Measurements from ENCODE around the gene TTLL12. TPM values are rescaled to one million over a fixed set of nuclear protein-coding genes. Genes with fewer than 3 reads are reported as not detected.

TTLL12 gene
- 33.5 and 35.7 TPM in 2 replicates for total RNA-seq

DNA sequence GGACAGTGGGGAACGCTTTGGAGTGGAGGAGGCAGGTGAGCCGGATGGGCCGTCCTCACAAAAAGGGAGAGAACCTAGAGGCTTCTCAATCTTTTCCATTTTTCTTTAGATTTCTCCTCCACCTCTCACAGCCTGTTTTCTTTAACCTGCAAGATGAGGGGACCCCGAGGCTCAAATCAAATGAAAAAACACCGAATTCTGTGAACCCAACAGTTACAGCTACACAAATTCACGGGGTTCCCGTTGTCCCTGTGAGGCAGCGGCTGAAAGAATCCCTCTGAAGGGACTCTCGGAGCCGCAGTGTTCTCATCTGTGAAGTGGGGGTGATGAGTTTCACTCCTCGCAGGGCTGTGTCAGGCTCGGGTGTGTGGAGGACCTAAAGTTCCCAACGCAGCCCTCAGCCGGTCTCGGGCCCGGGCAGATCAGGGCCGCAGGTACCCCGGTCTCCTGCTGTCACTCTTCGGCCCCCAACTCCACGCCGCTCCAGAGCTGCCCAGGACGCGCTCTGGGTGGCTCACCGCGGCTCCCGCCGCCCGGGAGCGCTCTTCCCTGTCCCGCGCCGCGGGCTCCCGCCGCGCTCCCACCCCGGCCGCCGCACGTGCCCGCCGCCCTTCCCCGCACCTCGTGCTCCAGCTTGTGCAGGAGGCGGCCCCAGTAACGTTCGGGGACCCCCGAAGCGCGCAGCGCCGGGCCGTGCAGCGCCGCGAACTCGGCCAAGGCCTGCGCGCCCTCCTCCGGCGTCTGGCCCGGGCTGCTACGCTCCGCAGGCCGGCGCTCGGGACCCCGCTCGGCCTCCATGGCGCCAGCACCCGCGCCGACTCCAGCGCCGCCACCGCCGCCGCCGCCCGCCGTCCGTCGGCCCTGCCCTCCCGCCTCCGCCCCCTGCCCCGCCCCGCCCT is at the start of gene TTLL12:
TSS of gene TTLL12 (minus strand) at position 863 of the 899 bp plus-strand sequence. CDS start at position 798, 65 bp downstream.

DNA sequence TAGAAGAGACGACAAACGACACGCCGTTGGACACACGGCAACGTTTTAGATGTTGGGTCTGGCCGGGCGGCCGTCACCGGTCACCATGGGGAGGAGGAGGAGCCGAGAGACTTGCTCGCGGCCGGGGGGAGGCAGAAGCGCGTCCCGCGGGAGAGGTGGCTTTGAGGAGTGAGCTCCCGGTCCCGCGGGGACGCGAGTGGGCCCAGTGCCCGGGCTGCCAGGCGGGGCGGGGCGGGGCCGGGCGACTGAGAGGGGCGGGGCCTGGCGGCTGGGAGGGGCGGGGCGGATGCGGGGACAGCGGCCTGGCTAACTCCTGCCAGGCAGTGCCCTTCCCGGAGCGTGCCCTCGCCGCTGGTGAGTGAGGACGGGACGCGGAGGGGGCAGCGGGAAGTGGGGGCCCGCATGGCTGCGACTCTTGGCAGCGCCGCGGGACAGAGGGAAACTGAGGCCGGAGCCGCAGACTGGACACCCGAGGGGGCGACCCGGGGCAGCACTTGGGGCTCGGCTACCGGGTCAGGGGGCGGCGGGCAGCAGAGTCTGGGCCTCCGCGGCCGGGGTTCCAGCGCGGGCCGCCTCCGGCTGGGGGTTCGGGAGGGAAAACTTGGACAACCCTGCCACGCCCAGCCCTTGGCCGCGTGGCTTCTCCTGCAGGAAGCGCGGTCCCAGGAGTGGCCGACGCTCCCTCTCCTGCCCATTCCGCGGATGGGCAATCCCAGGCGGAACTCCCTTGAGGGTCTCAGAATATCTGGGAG is 35.5 kb downstream of the TTLL12 start, which contains the start of gene TSPO:
TSS of gene TSPO (plus strand) at position 309 of the 752 bp plus-strand sequence. CDS start 7,680 bp downstream, outside the sequence.

DNA sequence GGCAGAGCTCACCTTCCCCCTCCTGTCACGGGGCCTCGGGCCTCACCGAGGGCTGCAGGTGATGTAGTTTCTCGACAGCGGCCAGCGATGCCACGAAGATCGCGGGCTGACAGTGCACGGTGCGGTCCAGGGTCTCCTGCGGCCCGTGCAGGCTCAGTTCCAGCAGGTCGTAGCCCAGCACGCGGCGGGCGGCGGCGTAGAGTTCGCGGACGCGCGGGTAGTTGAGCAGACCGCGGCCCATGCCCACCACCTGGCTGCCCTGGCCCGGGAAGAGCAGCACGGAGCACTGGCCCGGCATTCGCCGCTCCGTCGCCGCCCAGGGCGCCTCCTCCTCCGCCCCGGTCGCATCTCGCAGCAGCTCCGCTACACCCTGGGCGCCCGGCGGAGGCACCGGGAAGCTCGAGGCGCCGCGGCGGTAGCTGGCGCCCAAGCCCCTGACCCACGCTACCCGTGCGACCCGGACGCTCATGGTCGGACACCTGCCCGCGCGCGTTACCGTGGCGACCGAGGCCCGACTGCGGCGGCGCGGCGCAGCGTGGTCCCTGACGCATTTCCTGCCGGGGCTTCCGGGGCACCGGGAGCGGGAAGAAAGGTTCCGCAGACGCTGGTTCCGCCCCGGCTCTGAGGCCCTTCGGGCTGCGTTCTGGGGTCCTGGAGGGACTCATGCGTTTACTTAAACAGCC is 43.9 kb downstream of the TTLL12 start, which contains the start of gene MCAT:
TSS of gene MCAT (minus strand) at position 519 of the 683 bp plus-strand sequence. CDS start at position 469, 50 bp downstream.

Other genes with a start within 250 kb of the TTLL12 start
- 42.1 and 50.0 TPM in 2 replicates for gene PACSIN2, start 172.0 kb downstream of the TTLL12 start, total RNA-seq
- 9.7 and 11.2 TPM in 2 replicates for gene TTLL1, start 97.7 kb downstream of the TTLL12 start, total RNA-seq
- not detected in 2 replicates for gene BIK, start 76.4 kb downstream of the TTLL12 start, total RNA-seq
- 28.0 and 29.7 TPM in 2 replicates for gene MCAT, start 43.7 kb downstream of the TTLL12 start, total RNA-seq
- 821 and 840 TPM in 2 replicates for gene TSPO, start 35.6 kb downstream of the TTLL12 start, total RNA-seq
- gene SCUBE1, start 156.2 kb upstream of the TTLL12 start, total RNA-seq, result not detected in 2 replicates
- not detected in 2 replicates for gene MPPED1, start 224.9 kb upstream of the TTLL12 start, total RNA-seq

All from myometrial cell (primary cell).